ENCODE results near the gene SLC15A1.

The SLC15A1 gene

GRCh38 chr13:98664047-98664446, 88.4 kb downstream of the SLC15A1 start:
- no peak overlapping the region for H3K4me3 Mint-ChIP-seq

GRCh38 chr13:98658131-98658530, 94.3 kb downstream of the SLC15A1 start:
- no peak overlapping the region for H3K27ac Mint-ChIP-seq
- no peaks in the 10 kb centered on the region for H3K9me3 Mint-ChIP-seq
- DNase-seq (no peak), ATAC-seq (replicated peaks) (no peak)
- H3K4me1 Mint-ChIP-seq = peaks cover 2 to 12% of the 10 kb centered on the region in 2 donors
- H3K4me3 Mint-ChIP-seq = no peak overlapping the region
- peaks cover 18 to 29% of the 10 kb centered on the region in 2 donors for H3K27me3 Mint-ChIP-seq
- no peaks in the 10 kb centered on the region for H3K36me3 Mint-ChIP-seq

More at GRCh38 chr13:98664047-98664446, 88.4 kb downstream of the SLC15A1 start:
- no peaks in the 10 kb centered on the region for H3K36me3 Mint-ChIP-seq
- ATAC-seq (replicated peaks) = peak; percentile 88 to 92
- peaks cover 10 to 16% of the 10 kb centered on the region in 2 donors for H3K4me1 Mint-ChIP-seq
- DNase-seq = peak; percentile 9
- peak overlapping the region; percentile 39 for H3K27ac Mint-ChIP-seq
- peaks cover 0 to 1% of the 10 kb centered on the region in 2 donors for H3K9me3 Mint-ChIP-seq
- peaks cover 32 to 37% of the 10 kb centered on the region in 2 donors for H3K27me3 Mint-ChIP-seq

GRCh38 chr13:98657506-98658085, 94.9 kb downstream of the SLC15A1 start:
- no peaks in the 10 kb centered on the region for H3K36me3 Mint-ChIP-seq
- no peaks in the 10 kb centered on the region for H3K9me3 Mint-ChIP-seq
- peaks cover 2 to 14% of the 10 kb centered on the region in 2 donors for H3K4me1 Mint-ChIP-seq
- H3K27ac Mint-ChIP-seq = no peak overlapping the region
- ATAC-seq (replicated peaks) = no peak
- peaks cover 18 to 29% of the 10 kb centered on the region in 2 donors for H3K27me3 Mint-ChIP-seq
- H3K4me3 Mint-ChIP-seq = no peak overlapping the region
- DNase-seq = no peak

- Mint-ChIP-seq H3K4me1 (peaks cover 2 to 14% of the 10 kb centered on the region in 2 donors), H3K9me3 (no peaks in the 10 kb centered on the region), H3K27ac (no peak overlapping the region), H3K4me3 (no peak overlapping the region), H3K36me3 (no peaks in the 10 kb centered on the region), H3K27me3 (peaks cover 12 to 23% of the 10 kb centered on the region in 2 donors)
- DNase-seq (no peak), ATAC-seq (replicated peaks) (no peak)
Measured at GRCh38 chr13:98656223-98656622, 96.2 kb downstream of the SLC15A1 start.

- no peak overlapping the region for H3K4me3 Mint-ChIP-seq
- no peaks in the 10 kb centered on the region for H3K36me3 Mint-ChIP-seq
- H3K9me3 Mint-ChIP-seq = no peaks in the 10 kb centered on the region
- peak; percentile 90 to 94 for ATAC-seq (replicated peaks)
- H3K4me1 Mint-ChIP-seq = peaks cover 9 to 22% of the 10 kb centered on the region in 2 donors
- DNase-seq = peak; percentile 64
- H3K27me3 Mint-ChIP-seq = peaks cover 12 to 16% of the 10 kb centered on the region in 2 donors
- no peak overlapping the region for H3K27ac Mint-ChIP-seq
Measured at GRCh38 chr13:98653463-98653985, 98.9 kb downstream of the SLC15A1 start.

GRCh38 chr13:98652721-98653462, 99.6 kb downstream of the SLC15A1 start:
- no peak overlapping the region for H3K4me3 Mint-ChIP-seq
- peaks cover 12 to 16% of the 10 kb centered on the region in 2 donors for H3K27me3 Mint-ChIP-seq
- DNase-seq = no peak
- no peak overlapping the region for H3K27ac Mint-ChIP-seq
- H3K36me3 Mint-ChIP-seq = no peaks in the 10 kb centered on the region
- peak in 1 of 2 donors; percentile 34 for ATAC-seq (replicated peaks)
- H3K9me3 Mint-ChIP-seq = no peaks in the 10 kb centered on the region
- peaks cover 9 to 22% of the 10 kb centered on the region in 2 donors for H3K4me1 Mint-ChIP-seq

GRCh38 chr13:98652276-98652675, 100.2 kb downstream of the SLC15A1 start:
- Mint-ChIP-seq H3K36me3 (no peaks in the 10 kb centered on the region), H3K27ac (no peak overlapping the region), H3K4me3 (no peak overlapping the region), H3K9me3 (no peaks in the 10 kb centered on the region), H3K4me1 (peaks cover 9 to 22% of the 10 kb centered on the region in 2 donors), H3K27me3 (peaks cover 12 to 16% of the 10 kb centered on the region in 2 donors)
- ATAC-seq (replicated peaks) = no peak
- DNase-seq = no peak

- H3K27me3 Mint-ChIP-seq = peaks cover 12 to 16% of the 10 kb centered on the region in 2 donors
- peaks cover 9 to 22% of the 10 kb centered on the region in 2 donors for H3K4me1 Mint-ChIP-seq
- no peaks in the 10 kb centered on the region for H3K9me3 Mint-ChIP-seq
Measured at GRCh38 chr13:98651744-98652143, 100.7 kb downstream of the SLC15A1 start.

GRCh38 chr13:98650396-98651107, 101.9 kb downstream of the SLC15A1 start:
- Mint-ChIP-seq H3K4me3 (no peak overlapping the region), H3K27me3 (peaks cover 9 to 18% of the 10 kb centered on the region in 2 donors), H3K4me1 (peaks cover 9 to 22% of the 10 kb centered on the region in 2 donors), H3K9me3 (no peaks in the 10 kb centered on the region), H3K36me3 (no peaks in the 10 kb centered on the region), H3K27ac (no peak overlapping the region)
- DNase-seq (no peak), ATAC-seq (replicated peaks) (peak; percentile 53 to 56)

More at GRCh38 chr13:98651744-98652143, 100.7 kb downstream of the SLC15A1 start:
- Mint-ChIP-seq H3K36me3 (no peaks in the 10 kb centered on the region), H3K4me3 (no peak overlapping the region), H3K27ac (no peak overlapping the region)
- DNase-seq (no peak), ATAC-seq (replicated peaks) (no peak)

GRCh38 chr13:98649861-98650260, 102.6 kb downstream of the SLC15A1 start:
- ATAC-seq (replicated peaks) (no peak), DNase-seq (no peak)
- Mint-ChIP-seq H3K36me3 (no peaks in the 10 kb centered on the region), H3K4me1 (peaks cover 9 to 22% of the 10 kb centered on the region in 2 donors), H3K4me3 (no peak overlapping the region), H3K27me3 (peaks cover 5 to 15% of the 10 kb centered on the region in 2 donors), H3K27ac (peak overlapping the region; percentile 38), H3K9me3 (no peaks in the 10 kb centered on the region)

GRCh38 chr13:98648686-98649085, 103.8 kb downstream of the SLC15A1 start:
- no peak for DNase-seq
- Mint-ChIP-seq H3K27me3 (peaks cover 7 to 13% of the 10 kb centered on the region in 2 donors), H3K27ac (peak overlapping the region; percentile 10)

GRCh38 chr13:98648141-98648540, 104.3 kb downstream of the SLC15A1 start:
- H3K27me3 Mint-ChIP-seq = peaks cover 7 to 13% of the 10 kb centered on the region in 2 donors
- ATAC-seq (replicated peaks) = peak in 1 of 2 donors; percentile 57

More at GRCh38 chr13:98648686-98649085, 103.8 kb downstream of the SLC15A1 start:
- Mint-ChIP-seq H3K9me3 (no peaks in the 10 kb centered on the region), H3K4me3 (no peak overlapping the region), H3K4me1 (peaks cover 10 to 15% of the 10 kb centered on the region in 2 donors), H3K36me3 (no peaks in the 10 kb centered on the region)
- no peak for ATAC-seq (replicated peaks)

GRCh38 chr13:98647121-98647520, 105.4 kb downstream of the SLC15A1 start:
- H3K36me3 Mint-ChIP-seq = no peaks in the 10 kb centered on the region
- H3K4me3 Mint-ChIP-seq = no peak overlapping the region
- H3K27ac Mint-ChIP-seq = no peak overlapping the region
- H3K9me3 Mint-ChIP-seq = no peaks in the 10 kb centered on the region
- ATAC-seq (replicated peaks) (no peak), DNase-seq (no peak)
- H3K27me3 Mint-ChIP-seq = peaks cover 7 to 13% of the 10 kb centered on the region in 2 donors
- peaks cover 8% of the 10 kb centered on the region in 2 donors for H3K4me1 Mint-ChIP-seq

More at GRCh38 chr13:98648141-98648540, 104.3 kb downstream of the SLC15A1 start:
- Mint-ChIP-seq H3K4me3 (no peak overlapping the region), H3K4me1 (peaks cover 8 to 9% of the 10 kb centered on the region in 2 donors), H3K36me3 (no peaks in the 10 kb centered on the region), H3K27ac (peak overlapping the region; percentile 28), H3K9me3 (no peaks in the 10 kb centered on the region)
- no peak for DNase-seq

- Mint-ChIP-seq H3K4me1 (peaks cover 0 to 2% of the 10 kb centered on the region in 2 donors), H3K36me3 (no peaks in the 10 kb centered on the region), H3K27me3 (peaks cover 14 to 15% of the 10 kb centered on the region in 2 donors), H3K4me3 (no peak overlapping the region), H3K27ac (no peak overlapping the region), H3K9me3 (no peaks in the 10 kb centered on the region)
- no peak for ATAC-seq (replicated peaks)
- DNase-seq = no peak
Measured at GRCh38 chr13:98643479-98643878, 109.0 kb downstream of the SLC15A1 start.
